Activated CD8-positive, alpha-beta memory T cell treated with anti-CD3 and anti-CD28 coated beads for 24 hours (primary cell): Measurements from ENCODE around the gene PAK6.
A peak's percentile ranks its signal among the peaks of the same experiment; 100 is the strongest.

Experiments used
- DNase-seq: peaks from one replicate; pipeline ENCODE4 v3.0.0-alpha.2; 2020

The PAK6 gene

GRCh38 chr15:40278026-40278425 lies 39.2 kb downstream of the PAK6 start:
- DNase-seq = no peak

GRCh38 chr15:40279437-40280141 lies 40.7 kb downstream of the PAK6 start:
- DNase-seq = peak; percentile 91

GRCh38 chr15:40280260-40281056 lies 41.6 kb downstream of the PAK6 start:
- no peak for DNase-seq

- no peak for DNase-seq
These were observed 42.4 kb downstream of the PAK6 start for GRCh38 chr15:40281057-40281800.

GRCh38 chr15:40281801-40282146 lies 42.9 kb downstream of the PAK6 start:
- no peak for DNase-seq

- no peak for DNase-seq
These were observed 43.4 kb downstream of the PAK6 start for GRCh38 chr15:40282147-40282868.

GRCh38 chr15:40282869-40283614 lies 44.2 kb downstream of the PAK6 start, which contains the start of gene ANKRD63:
ANKRD63 (minus strand) TSS chr15:40283064; CDS start chr15:40282586, 478 bp downstream.
- peak; percentile 83 for DNase-seq

- no peak for DNase-seq
These were observed 44.9 kb downstream of the PAK6 start for GRCh38 chr15:40283615-40284300.

- DNase-seq = no peak
These were observed 46.3 kb downstream of the PAK6 start for GRCh38 chr15:40285151-40285550.

- DNase-seq = no peak
These were observed 46.7 kb downstream of the PAK6 start for GRCh38 chr15:40285554-40286011.

GRCh38 chr15:40286061-40286532 lies 47.2 kb downstream of the PAK6 start:
- DNase-seq = no peak

- no peak for DNase-seq
These were observed 47.9 kb downstream of the PAK6 start for GRCh38 chr15:40286794-40287193.

- no peak for DNase-seq
These were observed 48.6 kb downstream of the PAK6 start for GRCh38 chr15:40287505-40287904.

GRCh38 chr15:40287968-40288367 lies 49.1 kb downstream of the PAK6 start:
- no peak for DNase-seq

GRCh38 chr15:40289140-40289775 lies 50.4 kb downstream of the PAK6 start:
- DNase-seq = no peak

- DNase-seq = no peak
These were observed 51.7 kb downstream of the PAK6 start for GRCh38 chr15:40290545-40290917.

GRCh38 chr15:40290918-40291574 lies 52.2 kb downstream of the PAK6 start:
- no peak for DNase-seq

GRCh38 chr15:40292246-40292645 lies 53.4 kb downstream of the PAK6 start:
- no peak for DNase-seq

- DNase-seq = no peak
These were observed 54.1 kb downstream of the PAK6 start for GRCh38 chr15:40293006-40293405.
